Activated CD8-positive, alpha-beta memory T cell treated with anti-CD3 and anti-CD28 coated beads, Interleukin-2, amount 50 U/mL, for 4 hours (primary cell): ENCODE results near the gene HCAR3.
"Not testable (repeated sequence)": the region's sequence is repeated elsewhere in the genome, so short reads cannot be mapped to it uniquely, and the experiment has no call there.

ENCODE experiments used
- DNase-seq: peaks from one replicate; pipeline ENCODE4 v3.0.0-alpha.2; 2020

Gene HCAR3

GRCh38 chr12:122716658-122717057 is at the start of gene HCAR3:
Gene HCAR3 (minus strand): TSS chr12:122716811. CDS start chr12:122716737, 74 bp downstream.
- DNase-seq = not testable (repeated sequence)

- DNase-seq = no peak
Measured at GRCh38 chr12:122757568-122757967, 41.0 kb upstream of the HCAR3 start.

DNA sequence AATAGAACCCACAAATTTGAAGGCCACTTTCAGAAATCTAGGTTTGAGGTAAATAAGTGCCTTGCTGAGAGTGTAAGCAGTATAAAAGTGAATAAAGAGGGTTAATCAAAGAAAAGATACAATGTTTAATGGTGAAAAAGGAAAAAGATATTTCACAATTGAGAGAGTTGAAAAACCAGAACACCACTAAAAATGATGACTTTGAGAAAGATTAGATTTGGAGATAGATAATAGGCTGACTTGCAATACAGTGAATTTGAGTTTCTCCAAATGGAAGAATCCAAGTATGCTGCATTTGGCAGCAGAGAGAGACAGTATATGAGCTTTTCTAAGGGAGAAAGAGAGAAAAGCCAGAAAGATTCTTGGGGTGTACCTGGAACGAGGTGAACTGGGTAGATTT is 38.2 kb upstream of the HCAR3 start:
- no peak for DNase-seq

- no peak for DNase-seq
Measured at GRCh38 chr12:122753319-122753650, 36.7 kb upstream of the HCAR3 start.

DNA sequence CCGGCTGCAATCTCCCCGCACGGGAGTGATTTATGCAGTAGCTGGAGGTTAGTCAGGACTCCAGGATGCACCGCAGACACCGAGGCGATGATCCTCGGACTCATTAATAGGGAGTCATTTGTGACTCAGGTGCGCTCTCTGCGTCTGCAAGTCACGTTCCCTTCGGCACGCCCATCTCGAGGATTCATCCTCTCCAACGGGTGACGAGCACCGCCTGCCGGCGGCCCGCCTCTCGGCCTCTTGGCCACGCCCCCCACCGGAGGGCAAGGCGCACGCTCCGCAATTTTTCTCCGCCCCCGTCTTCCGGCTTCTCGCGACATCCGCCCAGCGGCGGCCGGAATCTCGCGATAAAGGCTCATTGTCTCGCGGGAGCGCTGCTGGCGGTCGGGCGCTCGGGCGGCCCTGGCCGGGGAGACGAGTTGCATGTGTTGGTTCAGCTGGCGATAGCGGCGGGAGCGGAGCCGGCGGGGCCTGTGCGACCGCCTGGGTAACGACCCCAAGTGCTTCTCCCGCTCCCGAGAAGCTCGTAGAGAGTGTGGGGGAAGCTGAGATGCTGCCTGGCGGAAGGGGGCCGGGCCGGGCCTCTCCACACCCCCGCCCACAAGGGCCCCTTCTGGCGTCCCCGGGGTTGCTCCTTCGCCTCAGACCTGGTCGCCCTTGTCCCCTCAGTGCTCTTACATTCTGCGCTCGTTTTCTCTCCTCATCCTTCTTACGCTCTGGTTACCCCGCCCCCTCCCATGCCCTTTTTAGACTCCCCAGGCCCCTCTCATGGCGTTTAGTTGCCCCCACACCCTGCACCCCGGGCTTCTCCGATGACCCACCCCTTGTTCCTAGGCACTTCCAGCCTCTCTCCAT is 36.1 kb upstream of the HCAR3 start, which contains the start of gene DENR:
Gene DENR, plus strand, starts transcription at position 361 of the 855 bp plus-strand sequence. CDS start 878 bp downstream, outside the sequence.
- DNase-seq = peak; percentile 100

GRCh38 chr12:122750781-122751515 is 34.3 kb upstream of the HCAR3 start:
- not testable (repeated sequence) for DNase-seq

- no peak for DNase-seq
Measured at GRCh38 chr12:122749569-122750332, 33.1 kb upstream of the HCAR3 start.

DNA sequence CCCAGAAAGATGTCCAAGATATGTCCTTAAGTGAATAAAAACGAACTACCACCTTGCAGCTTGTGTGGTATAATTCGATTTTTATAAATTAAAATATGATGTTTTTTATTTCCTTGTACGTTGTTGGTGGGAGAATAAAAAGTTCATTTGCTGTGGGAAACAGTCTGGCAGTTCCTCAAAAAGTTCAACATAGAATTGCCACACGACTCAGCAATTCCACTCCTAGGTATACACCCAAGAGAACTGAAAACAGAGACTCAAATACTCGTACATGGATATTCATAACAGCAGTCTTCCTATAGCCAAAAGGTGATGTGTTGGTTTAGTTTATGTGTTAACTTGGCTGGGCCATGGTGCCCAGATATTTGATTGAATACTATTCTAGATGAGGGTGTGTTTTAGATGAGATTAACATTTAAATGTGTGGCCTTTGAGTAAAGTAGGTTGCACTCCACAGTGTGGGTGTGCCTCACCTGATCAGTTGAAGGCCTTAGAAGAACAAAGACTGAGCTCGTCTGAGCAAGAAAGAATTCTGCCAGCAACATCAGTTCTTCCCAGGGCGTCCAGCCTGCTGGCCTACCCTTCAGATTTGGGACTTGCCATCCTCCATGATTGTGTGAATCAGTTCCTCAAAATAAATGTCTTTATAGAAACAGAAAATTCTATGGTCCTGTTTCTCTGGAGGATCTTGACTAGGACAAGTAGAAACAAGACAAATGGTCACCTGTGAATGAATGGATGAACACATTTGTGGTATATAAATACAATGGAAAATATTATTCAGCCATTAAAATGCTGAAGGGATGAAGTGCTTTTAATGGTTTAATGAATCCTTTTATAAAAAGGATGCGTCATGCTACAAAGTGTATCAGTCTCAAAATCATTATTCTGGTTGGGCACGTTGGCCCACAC is 30.9 kb upstream of the HCAR3 start:
- DNase-seq = no peak

DNA sequence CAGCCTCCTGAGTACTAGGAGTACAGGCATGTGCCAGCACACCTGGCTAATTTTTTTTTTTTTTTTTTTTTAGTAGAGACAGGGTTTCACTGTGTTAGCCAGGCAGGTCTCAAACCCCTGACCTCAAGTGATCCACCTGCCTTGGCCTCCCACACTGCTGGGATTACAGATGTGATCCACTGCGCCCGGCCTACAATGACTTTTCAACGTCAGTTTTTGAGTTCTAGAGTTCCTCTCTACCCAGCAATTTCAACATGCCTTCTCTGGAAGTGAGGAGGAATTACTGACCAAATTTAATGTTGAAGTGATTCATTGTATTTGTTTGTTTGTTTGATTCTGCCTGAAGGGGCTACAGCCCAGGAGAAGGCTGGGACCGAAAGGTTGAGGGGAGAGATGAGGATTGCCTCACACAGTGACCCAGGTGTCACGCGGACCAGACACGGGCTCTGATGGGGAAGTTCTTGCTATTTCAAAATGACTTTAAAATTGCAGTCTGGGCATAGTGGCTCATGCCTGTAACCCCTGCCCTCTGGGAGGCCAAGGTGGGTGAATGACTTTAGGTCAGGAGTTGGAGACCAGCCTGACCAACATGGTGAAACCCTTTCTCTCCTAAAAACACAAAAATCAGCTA is 27.4 kb upstream of the HCAR3 start:
- no peak for DNase-seq

DNA sequence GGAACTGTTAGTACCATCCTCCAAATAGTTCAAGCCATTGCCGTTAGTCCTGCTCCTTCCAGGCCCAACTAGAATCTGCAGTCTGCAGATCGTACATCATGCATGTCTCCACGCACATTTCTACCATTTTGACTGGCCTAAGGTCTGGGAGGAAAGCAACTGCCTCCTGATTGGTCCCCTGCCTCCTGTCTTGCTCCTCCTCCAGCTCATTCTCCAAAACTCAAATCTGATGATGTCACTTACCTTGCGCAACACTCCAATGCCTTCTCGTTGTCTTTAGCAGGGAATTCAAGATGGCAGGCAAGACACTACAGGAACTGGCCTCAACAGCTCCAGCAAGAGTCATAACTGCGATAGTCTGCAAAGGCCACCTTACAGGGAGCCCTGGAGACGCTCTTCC is 23.7 kb upstream of the HCAR3 start:
- no peak for DNase-seq

DNA sequence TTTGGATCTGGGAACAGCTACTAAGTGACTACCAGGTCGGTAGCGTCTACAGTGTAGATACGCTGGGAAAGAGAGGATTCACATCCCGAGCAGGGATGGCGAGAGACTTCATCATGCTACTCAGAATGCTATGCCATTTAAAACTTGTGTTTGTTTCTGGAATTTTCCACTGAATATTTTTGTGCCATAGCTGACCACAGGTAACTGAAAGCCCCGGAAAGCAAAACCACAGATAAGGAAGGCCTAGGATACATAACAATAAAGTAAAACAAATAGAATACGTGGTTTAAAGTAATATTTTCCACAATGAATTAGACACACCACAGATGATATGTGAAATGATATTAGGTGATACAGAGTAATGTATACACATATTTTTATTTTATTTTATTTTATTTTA is 22.0 kb upstream of the HCAR3 start:
- no peak for DNase-seq

GRCh38 chr12:122732611-122733010 is 16.0 kb upstream of the HCAR3 start:
- DNase-seq = no peak

GRCh38 chr12:122732170-122732569 is 15.6 kb upstream of the HCAR3 start:
- DNase-seq = no peak

GRCh38 chr12:122730215-122731014 is 13.8 kb upstream of the HCAR3 start, which contains the start of gene HCAR1:
Gene HCAR1 (minus strand): TSS chr12:122730844. CDS start chr12:122730339, 505 bp downstream.
- no peak for DNase-seq

DNA sequence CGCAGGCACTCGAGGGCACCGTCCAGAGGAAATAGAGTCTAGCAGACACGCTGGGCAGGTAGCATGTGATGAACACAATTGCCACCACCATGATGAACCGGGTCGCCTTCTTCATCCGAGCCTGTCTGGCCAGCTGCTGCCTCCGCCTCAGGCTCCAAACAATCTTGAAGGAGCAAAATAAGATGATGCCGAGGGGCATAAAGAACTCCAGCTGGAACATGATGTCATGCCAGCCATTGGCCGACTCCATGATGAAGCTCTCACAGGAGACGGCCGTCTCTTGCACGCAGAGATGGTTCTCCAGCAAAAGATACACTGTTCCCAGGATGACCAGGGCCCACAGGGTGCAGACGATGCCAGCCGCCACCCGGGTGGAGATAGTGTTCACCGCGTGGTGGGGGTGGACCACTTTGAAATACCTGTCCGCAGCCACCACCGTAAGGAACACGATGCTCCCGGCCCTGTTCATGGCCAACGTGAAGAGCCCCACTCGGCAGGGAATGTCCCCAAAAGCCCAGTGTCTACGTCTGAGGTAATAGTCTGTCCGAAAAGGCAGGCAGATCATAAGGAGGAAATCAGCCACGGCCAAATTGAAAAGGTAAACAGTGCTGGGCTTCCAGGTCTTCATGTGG is 13.1 kb upstream of the HCAR3 start:
- DNase-seq = no peak

DNA sequence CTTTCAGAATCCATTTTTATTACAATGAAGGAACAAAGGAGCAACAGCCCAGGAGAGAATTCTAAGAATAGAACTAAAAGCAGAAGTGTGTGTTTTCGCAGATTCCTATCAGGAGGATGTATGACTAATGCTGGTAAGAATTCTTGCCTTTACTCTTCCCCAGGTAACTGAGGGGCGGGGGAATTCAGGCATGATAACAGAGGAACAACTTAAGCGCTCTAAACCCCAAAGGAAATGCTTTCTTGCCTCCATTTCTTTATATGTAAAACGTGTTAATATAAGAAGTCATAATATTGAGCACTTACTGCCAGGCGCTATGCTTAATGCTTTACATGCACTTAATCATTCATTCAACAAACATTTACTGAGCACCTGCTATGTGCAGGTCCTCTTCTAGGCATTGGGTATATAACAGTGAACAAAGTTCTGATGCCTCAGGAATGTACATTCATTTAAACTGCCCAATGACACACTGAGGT is 9.5 kb upstream of the HCAR3 start:
- no peak for DNase-seq

DNA sequence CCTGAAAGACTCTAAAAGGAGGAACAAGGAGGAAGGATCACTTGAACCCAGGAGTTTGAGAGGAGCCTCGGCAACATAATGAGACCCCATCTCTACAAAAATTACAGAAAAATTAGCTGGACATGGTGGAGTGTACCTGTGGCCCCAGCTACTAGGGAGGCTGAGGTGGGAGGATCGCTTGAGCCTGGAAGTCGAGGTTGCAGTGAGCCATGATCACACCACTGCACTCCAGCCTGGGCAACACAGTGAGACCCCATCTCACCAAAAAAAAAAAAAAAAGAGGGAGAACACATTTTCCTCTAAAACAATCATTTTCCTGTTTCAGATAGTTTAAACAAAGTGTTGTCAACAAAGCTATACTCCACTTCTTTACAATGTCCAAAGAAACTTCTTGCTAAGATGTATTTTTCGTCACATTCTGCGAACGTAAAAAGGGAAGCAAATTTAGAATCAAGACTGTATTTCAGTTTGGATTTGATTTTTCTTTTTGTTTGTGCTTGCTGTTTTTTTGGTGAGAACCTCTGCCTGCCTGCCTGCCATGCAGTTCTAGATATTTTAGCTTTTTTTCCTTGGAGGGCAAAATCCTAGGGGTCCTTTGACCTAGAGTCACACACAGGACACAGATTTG is 9.0 kb upstream of the HCAR3 start:
- DNase-seq = no peak

DNA sequence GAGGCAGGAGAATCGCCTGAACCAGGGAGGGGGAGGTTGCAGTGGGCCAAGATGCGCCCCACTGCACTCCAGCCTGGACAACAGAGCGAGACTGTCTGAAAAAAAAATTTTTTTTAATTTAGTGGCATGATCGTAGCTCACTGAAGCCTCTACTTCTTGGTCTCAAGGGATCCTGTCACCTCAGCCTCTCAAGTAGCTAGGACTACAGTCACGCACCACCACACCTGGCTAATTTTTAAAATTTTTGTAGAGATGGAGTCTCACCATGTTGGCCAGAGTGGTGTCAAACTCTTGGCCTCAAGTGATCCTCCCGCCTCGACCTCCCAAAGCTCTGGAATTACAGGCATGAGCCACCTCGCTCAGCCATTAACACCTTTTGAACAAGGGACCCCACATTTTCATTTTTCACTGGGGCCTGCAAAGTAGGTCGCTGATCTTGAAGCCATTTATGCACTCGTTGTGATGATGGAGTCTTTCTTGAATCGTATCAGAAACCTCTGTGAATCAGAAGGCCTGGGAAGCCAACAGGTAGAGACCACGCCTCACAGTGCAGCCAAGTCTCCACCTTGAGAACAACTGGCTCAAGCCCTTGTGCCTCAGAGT is 8.1 kb upstream of the HCAR3 start:
- DNase-seq = no peak

GRCh38 chr12:122722387-122722786 is 5.8 kb upstream of the HCAR3 start:
- DNase-seq = no peak
